Panc1 (cell line): Measurements from ENCODE around the gene TSEN15. TPM values are rescaled to one million over a fixed set of nuclear protein-coding genes. Genes with fewer than 3 reads are reported as not detected.

Experiments
- ATAC-seq: fragments of 200-7000 bp; cut with Tn5 transposase; 2 replicates; pipeline ENCODE4 v1.9.1; 2020; ENCODE audit warnings: mild to moderate bottlenecking, moderate library complexity
- BruUV-seq: library from RNA; stranded (reverse); fragments of 400-500 nt; replicated peaks from 2 replicates; lab custom pipeline; 2021; lab: Mats Ljungman, UMichigan
- CTCF ChIA-PET: fragments of 300-600 bp; sonication (Branson Sonifier 250); formaldehyde crosslinking; loops from one replicate; lab custom pipeline; 2022; ENCODE audit warnings: antibody characterized with exemption; lab: Charles Lee
- POLR2A ChIA-PET: fragments of 300-600 bp; sonication (Branson Sonifier 250); formaldehyde crosslinking; loops from one replicate; lab custom pipeline; 2022; ENCODE audit warnings: antibody characterized with exemption; lab: Charles Lee
- DNase-seq: peaks from one replicate; pipeline ENCODE4 v3.0.0-alpha.2; 2010; ENCODE audit warnings: low read depth, low spot score
- H3K27ac ChIP-seq: 2 replicates; pipeline ENCODE4 v1.5.1; 2011; ENCODE audit warnings: mild to moderate bottlenecking, low read length, inconsistent platforms
- H3K27me3 ChIP-seq: fragments of 200-500 bp; sonication (Bioruptor generic); 2 replicates; pipeline ENCODE4 v1.6.0; 2014; ENCODE audit warnings: low read length, inconsistent platforms; ENCODE audit not compliant: control insufficient read depth, insufficient read depth
- H3K36me3 ChIP-seq: fragments of 200-500 bp; sonication (Bioruptor generic); 2 replicates; pipeline ENCODE4 v1.5.1; 2014; ENCODE audit warnings: inconsistent platforms, mild to moderate bottlenecking, low read length, moderate library complexity; ENCODE audit not compliant: control insufficient read depth, insufficient read depth
- H3K4me1 ChIP-seq: 2 replicates; pipeline ENCODE4 v1.5.1; 2011; ENCODE audit warnings: inconsistent platforms, mild to moderate bottlenecking, low read length, moderate library complexity; ENCODE audit not compliant: control insufficient read depth, insufficient read depth
- H3K4me3 ChIP-seq, 2 experiments: 2 replicates each; pipeline ENCODE4 v1.5.1; 2011 to 2012; ENCODE audit warnings: low read depth in 2 of 2, low read length in 2 of 2, mild to moderate bottlenecking in 2 of 2, inconsistent platforms in 1 of 2, moderate library complexity in 1 of 2
- H3K9me3 ChIP-seq: fragments of 200-500 bp; sonication (Bioruptor generic); 2 replicates; pipeline ENCODE4 v1.5.1; 2014; ENCODE audit warnings: low read depth, mild to moderate bottlenecking, inconsistent platforms, low read length, moderate library complexity; ENCODE audit not compliant: control insufficient read depth, insufficient read depth
- POLR2AphosphoS5 ChIP-seq: IDR thresholded peaks from 2 replicates; pipeline ENCODE4 v1.6.1; 2012; ENCODE audit warnings: mild to moderate bottlenecking, low read depth, low read length, moderate library complexity
- REST ChIP-seq, 2 experiments: IDR thresholded peaks; 2 replicates each; pipeline ENCODE4 v1.6.1; 2011 to 2012; ENCODE audit warnings: low read depth in 2 of 2, control low read depth in 1 of 2, low read length in 1 of 2, mild to moderate bottlenecking in 1 of 2, moderate library complexity in 1 of 2; ENCODE audit not compliant: insufficient read depth in 1 of 2
- SIN3A ChIP-seq: IDR thresholded peaks from 2 replicates; pipeline ENCODE4 v1.6.1; 2012; ENCODE audit warnings: low read depth, mild to moderate bottlenecking, low read length, moderate library complexity, borderline replicate concordance; ENCODE audit not compliant: insufficient read depth
- TCF7L2 ChIP-seq: IDR thresholded peaks from 2 replicates; pipeline ENCODE4 v1.6.1; 2011; ENCODE audit warnings: mild to moderate bottlenecking, low read depth, low read length, inconsistent platforms
- in situ Hi-C: cut with HindIII; loops from 2 replicates; pipeline ENCODE4 v1.10.0; 2016; ENCODE audit warnings: low sequenced_read_pairs, low pct_unique_long_range_greater_than_20kb
- intact Hi-C: fragments of 100-400 bp; cut with micrococcal nuclease; formaldehyde crosslinking; loops from one replicate; pipeline ENCODE4 v1.10.0; 2022; ENCODE audit not compliant: unreplicated experiment
- total RNA-seq: library from RNA; stranded (reverse); gene quantifications from one replicate; pipeline ENCODE4 v1.2.1, GENCODE V29; 2021; ENCODE audit not compliant: unreplicated experiment
- TF ChIP-seq, protein P1 (sequence below): fragments of 450-650 bp; IDR thresholded peaks from 2 replicates; pipeline ENCODE4 v1.5.1; 2017; ENCODE audit warnings: mild to moderate bottlenecking

TSEN15 gene
- total RNA-seq, 1 experiment from 2014 or later, result 31.4 TPM

- ATAC-seq (no peak), DNase-seq (no peak)
- in situ Hi-C loops, result no loop called here
- H3K27me3 ChIP-seq, result no peaks in the 10 kb centered on the region
- no TSS peak for BruUV-seq
- no peaks in the 10 kb centered on the region for H3K9me3 ChIP-seq
- intact Hi-C loops, result no loop called here
- no peak overlapping the region for H3K4me3 ChIP-seq
- CTCF ChIA-PET, result no interaction called here
- TF ChIP-seq POLR2AphosphoS5 (no peak), REST (IDR thresholded peaks at IDR 0.05; ENCODE audit: insufficient read depth in 1 of 2, low read depth in 2 of 2, low read length in 1 of 2) (no peak), TCF7L2 (no peak), SIN3A (no peak)
- TF ChIP-seq, protein P1, sequence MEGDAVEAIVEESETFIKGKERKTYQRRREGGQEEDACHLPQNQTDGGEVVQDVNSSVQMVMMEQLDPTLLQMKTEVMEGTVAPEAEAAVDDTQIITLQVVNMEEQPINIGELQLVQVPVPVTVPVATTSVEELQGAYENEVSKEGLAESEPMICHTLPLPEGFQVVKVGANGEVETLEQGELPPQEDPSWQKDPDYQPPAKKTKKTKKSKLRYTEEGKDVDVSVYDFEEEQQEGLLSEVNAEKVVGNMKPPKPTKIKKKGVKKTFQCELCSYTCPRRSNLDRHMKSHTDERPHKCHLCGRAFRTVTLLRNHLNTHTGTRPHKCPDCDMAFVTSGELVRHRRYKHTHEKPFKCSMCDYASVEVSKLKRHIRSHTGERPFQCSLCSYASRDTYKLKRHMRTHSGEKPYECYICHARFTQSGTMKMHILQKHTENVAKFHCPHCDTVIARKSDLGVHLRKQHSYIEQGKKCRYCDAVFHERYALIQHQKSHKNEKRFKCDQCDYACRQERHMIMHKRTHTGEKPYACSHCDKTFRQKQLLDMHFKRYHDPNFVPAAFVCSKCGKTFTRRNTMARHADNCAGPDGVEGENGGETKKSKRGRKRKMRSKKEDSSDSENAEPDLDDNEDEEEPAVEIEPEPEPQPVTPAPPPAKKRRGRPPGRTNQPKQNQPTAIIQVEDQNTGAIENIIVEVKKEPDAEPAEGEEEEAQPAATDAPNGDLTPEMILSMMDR, result no peak
- no peaks in the 10 kb centered on the region for H3K4me1 ChIP-seq
- no peak overlapping the region for H3K27ac ChIP-seq
- H3K36me3 ChIP-seq, result no peaks in the 10 kb centered on the region
- POLR2A ChIA-PET, result no interaction called here
These were observed 46.6 kb upstream of the TSEN15 start for GRCh38 chr1:184004935-184005334.

GRCh38 chr1:184005506-184005905 lies 46.0 kb upstream of the TSEN15 start:
- H3K27me3 ChIP-seq, result no peaks in the 10 kb centered on the region
- H3K4me3 ChIP-seq, result no peak overlapping the region
- intact Hi-C loops (no loop called here), in situ Hi-C loops (no loop called here)
- H3K36me3 ChIP-seq, result no peaks in the 10 kb centered on the region
- ChIA-PET CTCF (no interaction called here), POLR2A (no interaction called here)
- DNase-seq (no peak), ATAC-seq (no peak)
- TF ChIP-seq, protein P1, result no peak
- TF ChIP-seq SIN3A (no peak), POLR2AphosphoS5 (no peak), TCF7L2 (no peak), REST (IDR thresholded peaks at IDR 0.05; ENCODE audit: insufficient read depth in 1 of 2, low read depth in 2 of 2, low read length in 1 of 2) (no peak)
- no TSS peak for BruUV-seq
- H3K27ac ChIP-seq, result no peak overlapping the region
- H3K9me3 ChIP-seq, result no peaks in the 10 kb centered on the region
- no peaks in the 10 kb centered on the region for H3K4me1 ChIP-seq
